ENCODE data around the gene ZNF341.

- TF ChIP-seq CTCF (IDR thresholded peaks at IDR 0.05) (no peak), POLR2A (IDR thresholded peaks at IDR 0.05) (no peak)
Observed at GRCh38 chr20:33701629-33702450, 30.0 kb upstream of the ZNF341 start.

Data from Peyer's patch (tissue), 4 donors.